ENCODE results near the gene ESPL1. TPM values are rescaled to one million over a fixed set of nuclear protein-coding genes. Genes with fewer than 3 reads are reported as not detected.

The ESPL1 gene
- total RNA-seq, 1 donor from 2014 or later: 4.8 TPM

GRCh38 chr12:53224061-53224896, 43.8 kb upstream of the ESPL1 start:
- peak; percentile 54 for TF ChIP-seq CTCF (IDR thresholded peaks at IDR 0.05)
- no peaks in the 10 kb centered on the region for H3K27me3 Mint-ChIP-seq (ENCODE audit: low read depth)
- H3K9me3 Mint-ChIP-seq (ENCODE audit: low read depth): no peaks in the 10 kb centered on the region
- peaks cover 53% of the 10 kb centered on the region for H3K4me1 Mint-ChIP-seq (ENCODE audit: low read depth)
- H3K36me3 Mint-ChIP-seq (ENCODE audit: low read depth): peaks cover 2% of the 10 kb centered on the region
- no peak overlapping the region for H3K4me3 Mint-ChIP-seq (ENCODE audit: unreplicated experiment)
- no peak for DNase-seq (ENCODE audit: low spot score)
- H3K27ac Mint-ChIP-seq (ENCODE audit: unreplicated experiment): peak overlapping the region; percentile 84

GRCh38 chr12:53224897-53225634, 43.0 kb upstream of the ESPL1 start:
- no peak overlapping the region for H3K4me3 Mint-ChIP-seq (ENCODE audit: unreplicated experiment)
- H3K27ac Mint-ChIP-seq (ENCODE audit: unreplicated experiment): peak overlapping the region; percentile 72
- H3K9me3 Mint-ChIP-seq (ENCODE audit: low read depth): no peaks in the 10 kb centered on the region
- peaks cover 52% of the 10 kb centered on the region for H3K4me1 Mint-ChIP-seq (ENCODE audit: low read depth)
- H3K36me3 Mint-ChIP-seq (ENCODE audit: low read depth): peaks cover 2% of the 10 kb centered on the region
- H3K27me3 Mint-ChIP-seq (ENCODE audit: low read depth): no peaks in the 10 kb centered on the region
- no peak for TF ChIP-seq CTCF (IDR thresholded peaks at IDR 0.05)
- DNase-seq (ENCODE audit: low spot score): peak; percentile 43

- Mint-ChIP-seq H3K36me3 (ENCODE audit: low read depth) (peaks cover 2% of the 10 kb centered on the region), H3K27ac (ENCODE audit: unreplicated experiment) (peak overlapping the region; percentile 38), H3K4me1 (ENCODE audit: low read depth) (peaks cover 54% of the 10 kb centered on the region), H3K4me3 (ENCODE audit: unreplicated experiment) (no peak overlapping the region), H3K27me3 (ENCODE audit: low read depth) (no peaks in the 10 kb centered on the region), H3K9me3 (ENCODE audit: low read depth) (no peaks in the 10 kb centered on the region)
- peak; percentile 50 for DNase-seq (ENCODE audit: low spot score)
- no peak for TF ChIP-seq CTCF (IDR thresholded peaks at IDR 0.05)
These were observed 42.3 kb upstream of the ESPL1 start for GRCh38 chr12:53225635-53226424.

- no peak for DNase-seq (ENCODE audit: low spot score)
- TF ChIP-seq CTCF (IDR thresholded peaks at IDR 0.05): no peak
- H3K36me3 Mint-ChIP-seq (ENCODE audit: low read depth): peaks cover 2% of the 10 kb centered on the region
- H3K9me3 Mint-ChIP-seq (ENCODE audit: low read depth): no peaks in the 10 kb centered on the region
- H3K4me1 Mint-ChIP-seq (ENCODE audit: low read depth): peaks cover 58% of the 10 kb centered on the region
- H3K27me3 Mint-ChIP-seq (ENCODE audit: low read depth): no peaks in the 10 kb centered on the region
- no peak overlapping the region for H3K4me3 Mint-ChIP-seq (ENCODE audit: unreplicated experiment)
- H3K27ac Mint-ChIP-seq (ENCODE audit: unreplicated experiment): no peak overlapping the region
These were observed 41.3 kb upstream of the ESPL1 start for GRCh38 chr12:53226815-53227214.

GRCh38 chr12:53227341-53227740, 40.8 kb upstream of the ESPL1 start:
- H3K4me3 Mint-ChIP-seq (ENCODE audit: unreplicated experiment): no peak overlapping the region
- peaks cover 2% of the 10 kb centered on the region for H3K36me3 Mint-ChIP-seq (ENCODE audit: low read depth)
- no peaks in the 10 kb centered on the region for H3K27me3 Mint-ChIP-seq (ENCODE audit: low read depth)
- H3K9me3 Mint-ChIP-seq (ENCODE audit: low read depth): no peaks in the 10 kb centered on the region
- peaks cover 54% of the 10 kb centered on the region for H3K4me1 Mint-ChIP-seq (ENCODE audit: low read depth)
- TF ChIP-seq CTCF (IDR thresholded peaks at IDR 0.05): no peak
- H3K27ac Mint-ChIP-seq (ENCODE audit: unreplicated experiment): no peak overlapping the region
- DNase-seq (ENCODE audit: low spot score): no peak
